ENCODE data around the gene HOOK1.

HOOK1 gene

GRCh38 chr1:59845091-59845490 lies 30.3 kb downstream of the HOOK1 start:
- Histone ChIP-seq H3K79me2 (ENCODE audit: insufficient read depth, low read length) (no peaks in the 10 kb centered on the region), H3K9me3 (ENCODE audit: insufficient read depth, low read length) (no peaks in the 10 kb centered on the region), H3K36me3 (ENCODE audit: low read length) (no peaks in the 10 kb centered on the region), H3K27me3 (ENCODE audit: low read length) (no peaks in the 10 kb centered on the region), H4K20me1 (ENCODE audit: low read depth, low read length) (no peaks in the 10 kb centered on the region), H3K9ac (ENCODE audit: low read length) (no peak overlapping the region), H3K4me3 (ENCODE audit: insufficient read depth, low read length, poor library complexity, severe bottlenecking) (no peak overlapping the region), H3K27ac (ENCODE audit: low read depth, low read length) (no peak overlapping the region), H3F3A (ENCODE audit: insufficient read depth) (no peaks in the 10 kb centered on the region), H3K4me2 (ENCODE audit: low read depth, low read length, poor library complexity, severe bottlenecking) (no peak overlapping the region), H2AFZ (ENCODE audit: low read depth, low read length, severe bottlenecking) (no peak overlapping the region), H3K9me2 (replicated peaks; ENCODE audit: insufficient read depth, low read length) (no peaks in the 10 kb centered on the region)
- TF ChIP-seq, protein P1, sequence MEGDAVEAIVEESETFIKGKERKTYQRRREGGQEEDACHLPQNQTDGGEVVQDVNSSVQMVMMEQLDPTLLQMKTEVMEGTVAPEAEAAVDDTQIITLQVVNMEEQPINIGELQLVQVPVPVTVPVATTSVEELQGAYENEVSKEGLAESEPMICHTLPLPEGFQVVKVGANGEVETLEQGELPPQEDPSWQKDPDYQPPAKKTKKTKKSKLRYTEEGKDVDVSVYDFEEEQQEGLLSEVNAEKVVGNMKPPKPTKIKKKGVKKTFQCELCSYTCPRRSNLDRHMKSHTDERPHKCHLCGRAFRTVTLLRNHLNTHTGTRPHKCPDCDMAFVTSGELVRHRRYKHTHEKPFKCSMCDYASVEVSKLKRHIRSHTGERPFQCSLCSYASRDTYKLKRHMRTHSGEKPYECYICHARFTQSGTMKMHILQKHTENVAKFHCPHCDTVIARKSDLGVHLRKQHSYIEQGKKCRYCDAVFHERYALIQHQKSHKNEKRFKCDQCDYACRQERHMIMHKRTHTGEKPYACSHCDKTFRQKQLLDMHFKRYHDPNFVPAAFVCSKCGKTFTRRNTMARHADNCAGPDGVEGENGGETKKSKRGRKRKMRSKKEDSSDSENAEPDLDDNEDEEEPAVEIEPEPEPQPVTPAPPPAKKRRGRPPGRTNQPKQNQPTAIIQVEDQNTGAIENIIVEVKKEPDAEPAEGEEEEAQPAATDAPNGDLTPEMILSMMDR (IDR thresholded peaks at IDR 0.05; ENCODE audit: insufficient read depth, low read length, poor library complexity, severe bottlenecking): no peak
- no peak for TF ChIP-seq EZH2phosphoT487 (conservative IDR thresholded peaks at IDR 0.05; ENCODE audit: low read length)

GRCh38 chr1:59846209-59846894 lies 31.6 kb downstream of the HOOK1 start:
- no peak overlapping the region for H3K9ac ChIP-seq (ENCODE audit: low read length)
- H3K79me2 ChIP-seq (ENCODE audit: insufficient read depth, low read length): no peaks in the 10 kb centered on the region
- H3K4me2 ChIP-seq (ENCODE audit: low read depth, low read length, poor library complexity, severe bottlenecking): no peak overlapping the region
- no peak overlapping the region for H3K4me3 ChIP-seq (ENCODE audit: insufficient read depth, low read length, poor library complexity, severe bottlenecking)
- H3K27ac ChIP-seq (ENCODE audit: low read depth, low read length): no peak overlapping the region
- H3F3A ChIP-seq (ENCODE audit: insufficient read depth): no peaks in the 10 kb centered on the region
- H3K9me3 ChIP-seq (ENCODE audit: insufficient read depth, low read length): no peaks in the 10 kb centered on the region
- no peaks in the 10 kb centered on the region for H3K27me3 ChIP-seq (ENCODE audit: low read length)
- H4K20me1 ChIP-seq (ENCODE audit: low read depth, low read length): no peaks in the 10 kb centered on the region
- TF ChIP-seq, protein P1 (IDR thresholded peaks at IDR 0.05; ENCODE audit: insufficient read depth, low read length, poor library complexity, severe bottlenecking): no peak
- no peak for TF ChIP-seq EZH2phosphoT487 (conservative IDR thresholded peaks at IDR 0.05; ENCODE audit: low read length)
- no peak overlapping the region for H2AFZ ChIP-seq (ENCODE audit: low read depth, low read length, severe bottlenecking)
- no peaks in the 10 kb centered on the region for H3K36me3 ChIP-seq (ENCODE audit: low read length)
- no peaks in the 10 kb centered on the region for H3K9me2 ChIP-seq (replicated peaks; ENCODE audit: insufficient read depth, low read length)

GRCh38 chr1:59846895-59847282 lies 32.1 kb downstream of the HOOK1 start:
- Histone ChIP-seq H3K36me3 (ENCODE audit: low read length) (no peaks in the 10 kb centered on the region), H3K79me2 (ENCODE audit: insufficient read depth, low read length) (no peaks in the 10 kb centered on the region), H3K9ac (ENCODE audit: low read length) (no peak overlapping the region), H3K9me3 (ENCODE audit: insufficient read depth, low read length) (no peaks in the 10 kb centered on the region), H4K20me1 (ENCODE audit: low read depth, low read length) (no peaks in the 10 kb centered on the region), H3F3A (ENCODE audit: insufficient read depth) (no peaks in the 10 kb centered on the region), H3K4me2 (ENCODE audit: low read depth, low read length, poor library complexity, severe bottlenecking) (no peak overlapping the region), H3K27me3 (ENCODE audit: low read length) (no peaks in the 10 kb centered on the region), H3K9me2 (replicated peaks; ENCODE audit: insufficient read depth, low read length) (no peaks in the 10 kb centered on the region), H2AFZ (ENCODE audit: low read depth, low read length, severe bottlenecking) (no peak overlapping the region), H3K4me3 (ENCODE audit: insufficient read depth, low read length, poor library complexity, severe bottlenecking) (no peak overlapping the region), H3K27ac (ENCODE audit: low read depth, low read length) (no peak overlapping the region)
- TF ChIP-seq, protein P1 (IDR thresholded peaks at IDR 0.05; ENCODE audit: insufficient read depth, low read length, poor library complexity, severe bottlenecking): no peak
- no peak for TF ChIP-seq EZH2phosphoT487 (conservative IDR thresholded peaks at IDR 0.05; ENCODE audit: low read length)
